ENCODE data around the gene PLIN4.

GRCh38 chr19:4539169-4539692 lies 20.9 kb upstream of the PLIN4 start:
- TF ChIP-seq CTCF (IDR thresholded peaks at IDR 0.05 in 2 of 3, conservative IDR thresholded peaks at IDR 0.05 in 1 of 3; ENCODE audit: control insufficient read depth in 2 of 3, extremely low read depth in 1 of 3, insufficient read depth in 1 of 3, low read depth in 3 of 3, low read length in 3 of 3) (no peak), SREBF2 (IDR thresholded peaks at IDR 0.05; ENCODE audit: low read length) (no peak), USF2 (IDR thresholded peaks at IDR 0.05; ENCODE audit: borderline replicate concordance, low read depth, low read length) (no peak), NKRF (conservative IDR thresholded peaks at IDR 0.05) (no peak), PRDM15 (CRISPR knock-in tag; IDR thresholded peaks at IDR 0.05) (no peak)
